CD4-positive, alpha-beta T cell treated with Interleukin-17A for 4 hours (primary cell): ENCODE data around the gene SHISA3.

Source experiments
- DNase-seq: peaks from one replicate; pipeline ENCODE4 v3.0.0-alpha.2; 2020; ENCODE audit warnings: mixed read lengths

Gene SHISA3

DNA sequence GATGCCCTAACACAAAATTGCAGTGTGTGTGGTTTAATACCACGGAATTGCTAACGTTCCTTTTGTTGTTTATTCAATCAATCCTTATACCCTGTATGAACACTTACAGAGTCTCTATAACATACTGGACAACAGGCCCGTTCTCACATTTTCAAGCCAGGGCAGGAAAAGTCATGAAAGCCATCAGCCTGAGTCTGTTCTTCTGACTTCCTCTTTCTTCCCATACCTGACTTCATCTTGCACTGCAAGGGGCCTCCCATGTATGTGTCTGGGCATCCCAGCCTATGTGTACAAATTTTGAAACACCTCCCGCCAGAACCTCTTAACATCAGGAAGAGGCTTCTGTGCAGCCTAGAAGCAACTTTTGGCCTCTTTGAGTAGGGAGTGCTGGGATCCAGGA lies 4.9 kb upstream of the SHISA3 start:
- DNase-seq, result no peak

DNA sequence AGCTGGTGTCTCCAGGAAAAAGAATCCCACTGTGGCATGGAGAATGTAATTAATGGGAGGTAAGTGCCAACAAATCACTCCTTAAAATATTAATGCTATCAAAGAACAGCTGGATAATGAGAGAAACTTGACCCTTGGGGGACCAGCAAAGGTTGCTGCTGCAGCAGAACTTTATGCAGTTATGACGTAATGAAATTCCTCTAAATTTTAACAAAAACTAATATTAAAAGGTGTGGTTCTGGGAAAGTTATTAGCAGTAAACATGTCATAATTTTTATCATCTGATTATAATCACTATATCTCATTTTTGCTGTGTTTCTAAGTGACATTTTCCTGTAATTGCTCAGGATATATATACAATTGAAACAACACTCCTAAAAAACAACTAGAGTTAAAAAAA lies 1.7 kb upstream of the SHISA3 start:
- no peak for DNase-seq

GRCh38 chr4:42396361-42396751 lies 932 bp upstream of the SHISA3 start:
- DNase-seq, result no peak

DNA sequence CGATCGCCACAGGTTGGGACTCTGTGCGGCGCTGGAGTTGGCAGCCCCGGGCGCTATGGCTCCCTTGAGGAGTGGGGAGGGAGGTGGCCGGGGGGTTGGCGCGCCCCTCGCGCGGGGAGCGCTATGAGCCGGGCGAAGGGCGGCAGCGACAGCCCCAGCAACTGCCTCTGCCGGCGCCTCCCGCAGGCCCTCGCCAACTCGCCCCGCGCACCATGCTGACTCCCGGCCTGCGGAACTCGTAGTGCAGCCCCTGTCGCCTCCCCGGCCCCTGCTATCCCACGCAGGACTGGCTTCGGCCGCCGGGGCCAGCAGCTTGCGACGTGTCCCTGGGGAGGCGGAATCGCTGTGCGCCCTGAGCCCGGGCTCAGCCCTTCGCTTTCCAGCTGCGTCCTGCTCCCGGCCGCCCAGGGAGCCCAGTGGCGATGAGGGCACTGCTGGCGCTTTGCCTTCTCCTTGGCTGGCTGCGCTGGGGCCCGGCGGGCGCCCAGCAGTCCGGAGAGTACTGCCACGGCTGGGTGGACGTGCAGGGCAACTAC lies 415 bp downstream of the SHISA3 start:
- DNase-seq, result no peak

DNA sequence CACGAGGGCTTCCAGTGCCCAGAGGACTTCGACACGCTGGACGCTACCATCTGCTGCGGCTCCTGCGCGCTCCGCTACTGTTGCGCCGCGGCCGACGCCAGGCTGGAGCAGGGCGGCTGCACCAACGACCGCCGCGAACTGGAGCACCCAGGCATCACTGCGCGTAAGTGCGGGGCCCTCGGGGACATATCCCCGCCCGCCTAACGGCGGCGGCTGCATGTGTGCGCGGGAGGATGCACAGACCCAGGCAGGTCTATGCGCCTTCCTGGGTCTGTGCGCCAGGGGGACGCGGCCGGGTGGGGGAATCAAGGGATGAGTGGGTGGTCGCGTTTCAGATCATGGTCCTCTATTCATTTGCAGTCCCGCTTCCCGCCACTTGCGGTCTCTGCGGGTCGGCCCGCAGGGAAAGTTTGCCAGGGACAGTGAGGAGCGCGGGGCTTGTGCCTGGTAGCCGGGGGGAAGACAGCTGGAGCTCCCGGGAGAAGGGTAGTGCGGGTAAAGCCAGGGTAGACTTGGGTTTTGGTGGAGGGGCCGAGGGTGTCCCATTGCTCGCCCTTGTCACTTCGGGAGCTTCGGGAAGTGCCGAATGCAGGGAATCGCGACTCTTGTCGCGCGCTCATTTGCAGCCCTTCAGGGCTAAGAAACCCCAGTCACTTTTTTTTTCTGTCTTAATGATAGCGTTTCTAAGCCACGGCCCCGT lies 1.0 kb downstream of the SHISA3 start:
- DNase-seq, result no peak

DNA sequence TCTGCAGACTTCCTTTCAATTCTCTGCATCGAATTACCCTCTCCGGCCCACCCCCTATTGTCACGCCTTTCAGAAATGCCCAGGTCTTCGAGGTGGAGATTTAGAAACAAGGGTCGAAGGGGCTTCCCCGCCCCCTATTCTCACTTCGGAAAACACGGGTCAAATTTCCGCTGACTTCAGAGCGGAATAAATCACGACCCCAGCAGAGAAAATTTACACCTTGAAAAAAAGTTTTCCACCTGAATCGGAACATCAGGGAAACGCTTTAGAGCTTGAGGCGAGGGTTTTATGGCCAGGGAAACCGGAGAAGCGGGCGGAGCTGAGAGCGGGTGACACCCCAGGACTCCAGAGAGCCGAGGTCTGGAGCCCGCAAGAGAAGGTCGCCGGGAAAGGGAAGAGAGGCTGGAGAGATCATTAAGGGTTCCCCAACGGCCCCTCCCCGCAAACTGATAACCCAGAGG lies 1.6 kb downstream of the SHISA3 start:
- DNase-seq, result no peak

GRCh38 chr4:42399393-42399792 lies 2.1 kb downstream of the SHISA3 start:
- DNase-seq, result no peak

DNA sequence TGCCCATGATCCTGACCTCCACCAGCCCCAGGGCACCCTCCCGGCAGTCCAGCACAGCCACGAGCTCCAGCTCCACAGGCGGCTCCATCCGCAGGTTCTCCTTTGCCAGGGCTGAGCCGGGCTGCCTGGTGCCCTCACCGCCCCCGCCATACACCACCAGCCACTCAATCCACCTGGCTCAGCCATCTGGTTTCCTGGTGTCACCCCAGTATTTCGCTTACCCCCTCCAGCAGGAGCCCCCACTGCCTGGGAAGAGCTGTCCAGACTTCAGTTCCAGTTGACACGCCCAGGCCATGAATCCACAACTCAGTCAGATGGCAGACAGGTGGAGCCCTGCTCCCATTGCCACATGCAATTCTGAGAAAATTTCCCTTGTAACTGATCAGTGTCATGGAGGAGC lies 3.9 kb downstream of the SHISA3 start:
- no peak for DNase-seq

DNA sequence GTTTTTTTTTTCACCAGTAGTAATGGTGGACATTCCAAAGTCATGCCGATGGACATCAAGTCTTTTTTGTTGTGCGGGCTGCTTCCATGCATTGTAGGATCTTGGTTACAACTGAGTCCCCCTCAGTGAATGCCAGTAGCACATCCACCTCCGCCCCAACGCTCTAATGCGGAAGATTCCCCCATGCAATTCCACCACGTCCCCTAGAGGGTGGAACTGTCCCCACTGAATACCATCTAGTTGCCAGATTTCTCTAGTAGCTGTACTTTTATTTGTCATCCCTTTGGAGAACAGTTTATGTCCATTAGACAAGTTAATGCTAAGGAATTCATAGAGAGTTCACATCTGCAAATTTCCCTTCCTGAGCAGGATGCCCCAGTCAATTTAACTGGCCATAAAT lies 6.7 kb downstream of the SHISA3 start:
- DNase-seq, result no peak

- DNase-seq, result no peak
These were observed 13.2 kb downstream of the SHISA3 start for GRCh38 chr4:42410446-42410845.

- DNase-seq, result no peak
These were observed 14.5 kb downstream of the SHISA3 start for GRCh38 chr4:42411803-42412202.

DNA sequence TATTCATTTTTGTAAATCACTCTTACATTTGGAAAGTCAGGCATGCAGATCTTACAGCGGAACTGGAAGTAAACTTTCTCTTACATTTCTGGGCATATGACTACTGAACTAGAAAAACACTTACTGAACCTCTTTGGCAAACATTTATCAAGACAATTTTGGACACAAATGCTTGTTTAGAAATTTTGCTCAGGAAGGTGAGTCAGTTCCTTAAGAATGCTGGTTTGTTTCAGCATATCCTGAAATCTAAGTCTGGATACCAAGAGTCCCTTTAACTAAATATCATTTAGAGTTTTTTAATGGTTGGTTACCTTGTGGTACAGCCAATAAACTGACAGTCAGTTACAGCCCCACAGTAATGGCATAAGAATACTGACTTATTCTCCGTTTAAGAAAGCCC lies 15.0 kb downstream of the SHISA3 start:
- DNase-seq, result no peak

DNA sequence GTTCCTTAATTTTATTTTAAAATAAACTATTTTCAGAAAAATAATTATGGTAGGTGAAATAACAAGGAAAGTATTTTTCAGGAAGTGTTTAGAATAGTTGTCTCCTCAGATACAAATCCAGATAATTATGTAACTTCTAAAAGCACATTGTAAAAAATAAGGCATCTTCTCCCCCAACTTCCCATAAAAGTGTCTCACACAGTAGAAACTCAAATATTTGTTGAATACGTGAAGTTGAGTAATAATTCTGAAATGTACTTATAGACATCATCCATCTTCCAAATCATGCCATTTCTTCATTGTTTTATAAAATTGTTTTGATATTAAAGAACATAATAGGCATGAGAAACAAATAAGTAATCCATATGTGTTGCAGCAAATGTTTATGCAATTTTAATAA lies 18.0 kb downstream of the SHISA3 start:
- no peak for DNase-seq

DNA sequence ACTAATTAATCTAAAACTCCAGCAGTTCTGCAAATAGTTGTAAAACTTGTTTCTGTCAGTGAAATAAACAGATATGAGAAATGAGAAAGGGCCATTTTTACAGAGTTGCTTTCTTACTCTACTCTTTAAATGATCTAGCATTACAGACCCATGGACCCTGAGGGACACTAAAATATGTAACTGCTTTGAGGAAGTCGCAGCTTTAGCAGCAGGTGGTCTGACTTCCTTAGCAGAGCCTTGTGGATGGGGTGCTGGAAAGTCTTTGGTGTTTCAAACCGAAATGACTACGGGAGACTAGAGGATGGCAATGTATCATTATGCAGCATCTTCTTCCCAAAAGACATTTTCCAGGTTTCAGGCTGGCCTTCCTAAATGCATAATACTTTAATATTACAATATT lies 18.7 kb downstream of the SHISA3 start:
- no peak for DNase-seq

GRCh38 chr4:42417550-42417949 lies 20.3 kb downstream of the SHISA3 start:
- no peak for DNase-seq

DNA sequence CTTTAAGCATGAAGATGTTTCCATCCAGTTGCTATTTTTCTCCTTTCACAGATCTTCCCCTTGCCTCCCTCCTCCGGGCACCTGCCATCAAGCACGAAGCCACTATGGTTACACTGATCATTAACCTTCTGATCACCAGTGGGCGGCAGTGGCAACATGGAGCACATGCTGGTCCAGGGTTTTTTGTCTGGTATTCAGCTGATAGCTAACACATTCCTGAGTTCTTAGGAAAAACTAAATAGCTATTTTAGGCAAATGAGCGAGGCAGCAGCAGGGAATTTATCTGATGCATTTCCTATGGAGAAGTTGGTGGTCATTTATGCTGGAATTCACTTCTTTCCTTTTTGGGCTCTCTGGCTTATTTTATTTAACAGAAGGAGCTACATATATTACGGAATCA lies 22.9 kb downstream of the SHISA3 start:
- DNase-seq, result no peak

GRCh38 chr4:42425146-42426065 lies 28.1 kb downstream of the SHISA3 start:
- DNase-seq, result no peak

DNA sequence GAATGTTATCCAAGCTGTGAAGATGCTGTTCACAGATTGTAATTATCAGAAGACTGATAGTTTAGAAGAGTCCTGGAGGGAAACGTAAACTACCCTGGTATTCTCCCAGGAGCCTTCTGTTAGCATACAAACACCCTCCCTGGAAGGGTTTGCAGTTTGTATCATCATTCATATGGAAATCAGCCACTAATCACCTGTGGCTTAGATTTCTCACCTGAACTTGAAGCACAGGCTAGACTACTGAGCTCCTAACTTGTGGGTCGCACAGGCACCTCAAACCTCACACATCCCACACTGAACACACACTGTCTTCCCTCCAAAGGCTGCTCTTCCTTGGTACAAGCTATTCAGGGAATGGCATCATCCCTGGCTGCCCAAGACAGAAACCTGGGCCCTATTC lies 30.7 kb downstream of the SHISA3 start:
- DNase-seq, result no peak

- DNase-seq, result no peak
These were observed 39.8 kb downstream of the SHISA3 start for GRCh38 chr4:42436928-42437565.

GRCh38 chr4:42440083-42440482 lies 42.8 kb downstream of the SHISA3 start:
- DNase-seq, result no peak

DNA sequence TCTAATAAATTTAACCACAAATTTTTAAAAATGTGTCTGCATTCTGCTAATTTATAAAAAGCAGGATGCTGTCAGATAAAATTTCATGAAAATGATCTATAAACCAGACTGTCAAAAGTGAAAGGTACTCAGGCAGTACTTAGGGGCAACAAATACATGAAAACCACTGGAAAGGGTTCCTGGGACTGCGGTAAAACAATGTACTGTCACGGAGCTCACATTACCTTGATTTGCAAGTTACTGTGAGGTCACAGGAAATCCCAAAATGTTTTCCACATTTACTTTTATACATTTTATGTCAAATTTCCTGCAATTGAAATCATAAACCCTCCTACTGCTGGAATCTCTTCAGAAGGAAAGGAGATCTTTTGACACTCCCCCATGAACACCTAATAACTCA lies 45.3 kb downstream of the SHISA3 start:
- DNase-seq, result no peak

- DNase-seq, result no peak
These were observed 47.8 kb downstream of the SHISA3 start for GRCh38 chr4:42445038-42445437.

GRCh38 chr4:42446823-42447222 lies 49.5 kb downstream of the SHISA3 start:
- DNase-seq, result no peak
